K562 (cell line): ENCODE results near the gene METAP1D. TPM values are rescaled to one million over a fixed set of nuclear protein-coding genes. Genes with fewer than 3 reads are reported as not detected.

ENCODE experiments used
- CUX1 ChIP-seq: fragments of 200-800 bp; sonication (Bioruptor generic); IDR thresholded peaks from 2 replicates; pipeline ENCODE4 v1.6.1; 2016; ENCODE audit warnings: missing genetic modification characterization, missing compliant biosample characterization
- E4F1 ChIP-seq: fragments of 250-450 bp; sonication (Bioruptor Pico); IDR thresholded peaks from 2 replicates; pipeline ENCODE4 v1.5.0; 2021; ENCODE audit warnings: mild to moderate bottlenecking, borderline replicate concordance
- MGA ChIP-seq: fragments of 450-650 bp; IDR thresholded peaks from 2 replicates; pipeline ENCODE4 v1.6.1; 2016; ENCODE audit warnings: mild to moderate bottlenecking, moderate library complexity
- PHF20 ChIP-seq: fragments of 450-650 bp; IDR thresholded peaks from 2 replicates; pipeline ENCODE4 v1.6.1; 2018; ENCODE audit not compliant: partially characterized antibody
- YY1 ChIP-seq, 3 experiments: IDR thresholded peaks; 2 replicates each; pipeline ENCODE4 v1.6.1; 2011; ENCODE audit warnings: low read length in 2 of 3, mild to moderate bottlenecking in 2 of 3, moderate library complexity in 2 of 3, borderline replicate concordance in 1 of 3, control low read depth in 1 of 3, low read depth in 1 of 3; ENCODE audit not compliant: insufficient read depth in 3 of 3, insufficient replicate concordance in 2 of 3, control insufficient read depth in 1 of 3, insufficient read length in 1 of 3; ENCODE audit errors: extremely low read depth in 1 of 3
- polyA plus RNA-seq, 8 experiments: library from polyadenylated mRNA; depleted of rRNA in 4 of 8; stranded (reverse) in 5 of 8; unstranded in 3 of 8; fragments of >200 nt; fragmentation: Nextera tagmentation in 2 of 8; fragmentation: Illumina TruSeq in 1 of 8; extraction: Ambion mirVana in 2 of 8; extraction: Trizol in 1 of 8; gene quantifications; 2 replicates each; pipeline versions ENCODE4 v1.2.1 to v1.2.3, GENCODE V29; 2011 to 2014; ENCODE audit warnings: inconsistent platforms in 1 of 8, missing spikeins in 1 of 8
- total RNA-seq, 7 experiments: library from RNA; depleted of rRNA in 6 of 7; stranded (reverse); fragments of >200 nt in 6 of 7; fragmentation: Illumina TruSeq in 2 of 7; extraction: Trizol in 2 of 7; gene quantifications; 2 replicates each; pipeline versions ENCODE4 v1.2.1 to v1.2.3, GENCODE V29; 2011 to 2021; ENCODE audit warnings: low replicate concordance in 1 of 7

The METAP1D gene
- total and polyA plus RNA-seq, 9 of the 15 experiments (the other 6 are each of a cell fraction or from before 2014, with no cell fraction given) = 8.0 to 23.4 (median 15.7) TPM

GRCh38 chr2:172084645-172085459 lies 85.1 kb downstream of the METAP1D start (continued):
- TF ChIP-seq CUX1 (CRISPR knock-in tag) = no peak
- peak; percentile 71 for TF ChIP-seq PHF20
- peak; percentile 96 for TF ChIP-seq MGA
- peak in 2 of 3 experiments; percentile 4 to 40 for TF ChIP-seq YY1 (IDR thresholded peaks at IDR 0.05; ENCODE audit: borderline replicate concordance in 1 of 3, control insufficient read depth in 1 of 3, extremely low read depth in 1 of 3, insufficient read depth in 3 of 3, insufficient read length in 1 of 3, insufficient replicate concordance in 2 of 3, low read depth in 1 of 3, low read length in 2 of 3)
- no peak for TF ChIP-seq E4F1 (CRISPR knock-in tag)
